Right lung (tissue), 5 donors: ENCODE data around the gene HTR4. TPM values are rescaled to one million over a fixed set of nuclear protein-coding genes. Genes with fewer than 3 reads are reported as not detected.

Source experiments
- DNase-seq, 2 donors: peaks; one replicate each; pipeline ENCODE4 v3.0.0-alpha.2; 2013
- polyA plus RNA-seq, 5 donors: library from polyadenylated mRNA; unstranded; fragments of 120-200 nt; gene quantifications; one replicate each; pipeline versions ENCODE4 v1.2.1 to v1.2.3, GENCODE V29; 2013; ENCODE audit warnings: inconsistent platforms in 1 of 5, low replicate concordance in 1 of 5; ENCODE audit not compliant: insufficient read length in 5 of 5, insufficient read depth in 1 of 5

The HTR4 gene
- polyA plus RNA-seq, 5 donors: 0.24 to 1.1 (median 0.84) TPM

DNA sequence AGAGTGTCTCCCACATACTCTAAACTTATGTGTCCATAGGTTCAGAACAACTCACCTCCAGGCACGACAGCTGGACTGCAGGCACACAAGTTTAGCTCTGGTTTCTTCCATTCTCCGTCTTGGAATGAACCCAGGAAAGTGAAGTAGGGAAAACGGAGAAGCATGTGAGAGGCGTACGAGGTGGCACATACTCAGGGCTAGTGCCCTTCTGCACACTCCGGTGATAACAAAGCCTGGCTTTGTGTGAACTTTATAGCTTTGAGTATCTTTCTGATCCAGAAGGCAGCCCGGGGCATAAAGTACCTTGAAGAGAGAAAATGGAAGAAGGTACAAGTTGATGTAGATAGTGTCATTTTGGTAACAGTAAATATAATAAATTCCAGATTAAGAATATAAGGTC is 11.1 kb upstream of the HTR4 start:
- no peak for DNase-seq

DNA sequence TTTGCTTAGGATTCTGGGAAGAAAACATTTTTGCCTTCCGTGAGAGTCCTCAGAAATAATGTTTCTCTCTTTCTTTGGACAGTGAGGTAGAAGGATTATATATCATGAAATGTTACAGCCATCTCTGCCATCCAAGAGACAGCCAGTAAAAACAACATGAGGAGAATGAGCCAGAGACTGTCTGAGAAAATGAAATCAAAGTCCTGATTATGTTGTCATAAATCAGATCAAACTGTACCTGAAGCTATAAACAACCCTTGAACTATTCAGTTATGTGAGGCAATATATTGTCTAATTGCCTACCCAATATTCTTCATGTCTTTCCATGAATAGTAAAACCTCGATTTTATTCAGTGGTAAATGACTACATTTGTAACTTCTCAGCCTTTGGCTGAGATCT is 9.2 kb upstream of the HTR4 start:
- DNase-seq: no peak

DNA sequence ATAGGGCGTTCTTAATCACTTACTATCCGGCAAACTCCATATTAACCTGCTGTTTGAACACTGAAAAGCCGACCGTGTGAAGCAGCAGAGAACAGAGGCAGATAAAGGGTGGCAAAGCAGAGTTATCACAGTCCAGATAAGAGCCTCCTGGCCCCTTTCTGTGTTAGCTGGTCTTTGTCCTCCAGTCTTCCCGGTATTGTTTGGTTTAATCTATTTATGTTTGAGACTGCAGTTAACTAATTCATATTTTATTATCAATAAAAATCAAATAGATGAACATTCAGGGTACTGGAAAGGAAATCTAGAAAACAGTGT is 6.0 kb upstream of the HTR4 start:
- no peak for DNase-seq

DNA sequence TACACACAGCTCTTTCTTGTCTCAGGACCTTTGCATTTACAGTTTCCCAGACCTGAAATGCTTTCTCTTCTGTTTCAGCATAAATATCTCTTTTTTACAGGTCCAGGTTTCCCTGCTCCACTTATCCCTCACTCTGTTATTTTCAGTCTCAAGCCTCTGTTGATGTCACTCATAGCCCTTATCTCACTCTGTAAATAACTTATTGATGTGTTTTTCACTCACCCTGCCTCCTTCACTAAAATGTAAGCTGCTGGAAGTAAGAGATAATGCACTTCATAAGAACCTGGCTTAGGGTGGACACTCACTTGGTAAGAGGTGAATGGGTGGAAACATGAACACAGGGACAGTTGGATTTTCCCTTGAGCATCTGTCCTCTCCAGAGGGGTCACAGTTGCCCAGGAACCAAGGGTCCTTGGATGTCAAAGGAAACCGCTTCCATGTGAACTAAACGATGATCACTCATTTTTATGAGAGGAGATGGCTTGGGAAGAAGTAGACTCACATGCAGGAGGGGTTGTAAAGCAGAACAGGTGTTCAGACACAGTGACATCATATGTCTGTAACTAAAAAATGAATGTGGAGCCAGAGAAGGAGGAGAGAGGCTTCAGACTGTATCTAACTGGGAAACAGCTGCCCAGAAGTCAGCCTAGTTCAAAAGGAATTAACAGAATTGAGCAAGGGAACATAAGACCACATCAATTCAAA is 5.5 kb upstream of the HTR4 start:
- no peak for DNase-seq

GRCh38 chr5:148653291-148653835 is 964 bp downstream of the HTR4 start:
- DNase-seq: no peak

- no peak for DNase-seq
These were observed 2.8 kb downstream of the HTR4 start for GRCh38 chr5:148651528-148651927.

GRCh38 chr5:148645527-148645926 is 8.8 kb downstream of the HTR4 start:
- DNase-seq: no peak

GRCh38 chr5:148641735-148642134 is 12.6 kb downstream of the HTR4 start:
- no peak for DNase-seq

GRCh38 chr5:148640471-148640870 is 13.9 kb downstream of the HTR4 start:
- no peak for DNase-seq

DNA sequence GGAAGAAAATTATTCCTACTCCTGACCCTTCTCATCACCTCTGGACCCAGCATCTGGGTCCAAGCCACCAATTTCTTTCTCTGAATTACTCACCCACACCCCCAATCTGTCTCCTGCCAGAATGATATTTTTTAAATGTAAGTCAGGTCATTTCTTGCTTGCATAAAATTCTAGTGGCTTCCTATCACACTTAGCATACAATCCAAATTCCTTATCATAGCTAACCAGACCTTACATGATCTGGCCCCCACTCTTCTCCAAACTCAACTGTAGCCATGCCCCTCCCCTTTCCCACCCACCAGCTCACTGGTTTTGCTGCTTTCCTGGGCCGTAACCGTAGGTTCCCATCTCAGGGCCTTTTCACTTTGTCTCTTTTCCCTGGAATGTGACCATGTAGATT is 15.2 kb downstream of the HTR4 start:
- DNase-seq: no peak

GRCh38 chr5:148636353-148636752 is 18.0 kb downstream of the HTR4 start:
- DNase-seq: no peak

DNA sequence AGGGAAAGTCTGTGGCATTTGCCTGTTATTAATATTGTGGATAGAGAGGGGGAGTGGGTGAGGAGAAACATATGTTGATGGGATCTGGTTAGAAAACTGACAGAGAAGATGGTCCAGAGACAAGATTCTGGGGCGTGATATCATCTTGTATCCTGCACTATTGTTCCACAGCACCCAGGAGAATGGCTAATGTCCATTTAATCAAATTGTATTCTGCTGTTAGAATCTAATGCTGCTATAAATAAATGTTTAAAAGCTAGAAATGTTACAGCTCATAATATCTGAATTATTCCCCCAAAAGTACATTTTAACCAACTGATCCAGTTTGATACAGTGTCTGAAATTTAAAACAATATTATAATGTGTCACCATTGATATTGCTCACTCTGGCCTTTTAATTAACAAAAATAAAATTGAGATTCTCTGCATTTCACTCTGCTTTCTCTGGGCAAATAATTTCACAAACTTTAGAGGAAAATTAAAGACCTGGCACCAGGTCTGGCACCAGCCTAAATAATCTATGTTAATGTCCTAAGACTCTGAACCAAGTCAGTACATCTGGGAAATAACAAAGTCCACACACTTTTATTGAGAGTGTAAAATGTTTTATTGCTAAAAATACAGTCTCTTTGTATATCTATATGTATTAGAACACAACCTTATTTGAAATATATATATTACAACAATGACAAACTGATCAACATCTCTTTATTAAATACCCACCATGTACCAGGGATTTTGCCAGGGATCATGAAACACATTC is 18.8 kb downstream of the HTR4 start:
- no peak for DNase-seq

- DNase-seq: no peak
These were observed 21.3 kb downstream of the HTR4 start for GRCh38 chr5:148633067-148633377.

GRCh38 chr5:148632255-148633066 is 21.9 kb downstream of the HTR4 start:
- no peak for DNase-seq

DNA sequence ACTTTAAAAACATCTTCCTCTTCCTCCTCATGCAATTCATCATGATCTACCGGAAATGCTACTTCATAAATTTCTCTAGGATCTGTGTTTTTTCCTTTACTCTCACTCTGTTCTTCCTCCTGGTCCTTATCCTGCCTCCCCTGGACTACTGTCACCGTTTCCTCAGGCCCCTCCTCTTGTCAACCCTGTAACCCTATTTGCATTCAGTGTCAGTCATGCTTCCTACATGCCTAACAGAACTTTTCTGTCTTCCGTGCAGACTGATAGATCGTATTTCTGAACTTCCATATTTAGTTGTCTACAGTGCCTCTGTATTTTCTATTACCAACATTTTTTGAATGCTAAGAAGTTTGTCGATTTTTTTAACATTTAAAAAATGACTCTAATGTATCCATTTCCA is 27.3 kb downstream of the HTR4 start:
- no peak for DNase-seq

DNA sequence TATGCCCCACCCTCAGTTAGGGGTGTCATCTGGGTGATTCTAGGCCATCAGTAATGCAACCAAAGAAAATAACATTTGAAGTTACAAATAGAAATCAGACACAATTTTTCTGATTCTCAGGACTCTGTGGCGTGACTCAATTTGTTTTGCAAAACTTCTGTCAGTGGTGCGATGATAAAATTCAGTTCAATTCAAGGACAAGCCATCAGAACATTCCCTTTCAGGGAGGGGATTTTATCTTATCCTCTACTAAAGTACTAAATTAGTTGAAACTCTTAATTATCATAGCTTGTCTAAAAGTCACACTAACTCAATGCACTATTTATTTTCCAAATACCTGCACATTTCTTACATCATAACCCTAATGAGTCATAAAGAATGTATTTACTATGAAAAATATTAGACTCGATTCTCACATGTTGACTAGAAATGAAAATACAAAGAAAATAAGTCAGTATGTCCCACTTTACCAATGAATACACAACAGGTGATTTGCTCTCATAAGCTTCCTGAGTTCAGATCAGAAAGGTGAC is 28.2 kb downstream of the HTR4 start:
- DNase-seq: no peak

- DNase-seq: no peak
These were observed 29.1 kb downstream of the HTR4 start for GRCh38 chr5:148625250-148625649.

GRCh38 chr5:148623741-148624140 is 30.6 kb downstream of the HTR4 start:
- no peak for DNase-seq

- no peak for DNase-seq
These were observed 31.2 kb downstream of the HTR4 start for GRCh38 chr5:148623101-148623500.

DNA sequence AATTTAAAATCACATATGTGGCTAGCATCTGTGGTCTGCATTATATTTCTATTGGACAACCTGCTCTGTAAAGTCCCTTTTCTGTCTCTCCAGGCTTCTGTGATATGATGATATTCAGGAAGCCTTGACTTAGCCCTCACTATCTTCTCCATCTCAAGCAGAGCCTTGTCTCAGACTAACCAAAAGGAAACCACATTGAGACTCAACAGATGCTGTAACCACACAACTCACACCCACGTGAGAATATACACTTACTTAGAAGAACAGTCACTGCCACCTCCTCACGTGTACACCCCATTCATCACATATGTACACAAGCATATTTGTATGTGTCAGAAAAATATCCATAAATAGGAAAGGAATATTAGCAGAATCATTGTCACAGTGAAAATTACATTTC is 33.6 kb downstream of the HTR4 start:
- no peak for DNase-seq

- no peak for DNase-seq
These were observed 34.2 kb downstream of the HTR4 start for GRCh38 chr5:148620091-148620490.

- DNase-seq: no peak
These were observed 34.8 kb downstream of the HTR4 start for GRCh38 chr5:148619484-148619883.
